HCEC 1CT (cell line): ENCODE data around the gene MACO1.
A peak's percentile ranks its signal among the peaks of the same experiment; 100 is the strongest.
"Not testable (repeated sequence)": the region's sequence is repeated elsewhere in the genome, so short reads cannot be mapped to it uniquely, and the experiment has no call there.

Experiments
- DNase-seq: peaks from one replicate; pipeline ENCODE4 v3.0.0-alpha.2; 2017

Gene MACO1

DNA sequence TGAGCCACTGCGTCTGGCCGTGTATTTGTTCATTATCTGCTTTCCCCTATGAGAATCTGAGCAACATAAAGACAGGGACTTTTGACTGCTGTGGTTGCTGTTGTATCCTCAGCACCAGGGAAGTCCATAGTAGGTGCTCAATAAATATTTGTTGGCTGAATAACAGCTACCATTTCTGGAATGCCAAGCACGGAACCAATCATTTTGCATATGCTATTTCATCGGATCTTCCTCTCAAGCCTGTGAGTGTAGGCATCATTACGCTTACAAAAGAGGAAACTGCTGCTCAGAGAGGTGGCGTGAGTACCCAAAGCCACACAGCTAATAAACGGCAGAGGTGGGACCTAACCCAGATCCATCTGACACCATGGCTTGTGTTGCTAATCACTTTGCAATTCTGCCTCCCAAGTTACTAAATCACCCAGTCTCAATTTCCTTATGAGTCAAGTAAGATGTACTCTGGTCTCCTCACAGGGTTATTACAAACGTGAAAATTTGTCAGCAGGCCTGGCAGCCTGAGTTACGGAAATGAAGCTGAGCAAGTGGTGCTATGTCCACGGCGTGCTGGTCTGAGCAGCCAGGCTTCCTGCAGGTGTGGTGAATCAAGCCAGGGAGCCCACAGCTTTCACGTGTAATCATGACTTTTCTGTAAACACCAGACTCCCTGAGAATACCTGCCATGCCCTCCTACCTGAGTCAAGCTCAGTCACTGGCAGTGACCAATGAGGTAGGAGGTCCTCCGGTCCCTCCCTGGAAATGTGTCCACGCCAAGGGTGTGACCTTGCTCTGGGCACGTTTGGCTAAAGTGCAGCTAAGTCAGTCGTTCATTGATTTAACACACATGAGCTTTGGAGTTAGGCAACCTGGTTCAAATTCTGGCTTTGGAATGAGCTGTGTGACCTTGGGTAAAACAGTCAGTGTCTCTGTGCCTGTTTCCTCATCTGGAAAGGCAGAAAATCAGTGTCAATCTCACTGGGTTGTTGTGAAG, 5.3 kb upstream of the MACO1 start:
- peak; percentile 59 for DNase-seq

DNA sequence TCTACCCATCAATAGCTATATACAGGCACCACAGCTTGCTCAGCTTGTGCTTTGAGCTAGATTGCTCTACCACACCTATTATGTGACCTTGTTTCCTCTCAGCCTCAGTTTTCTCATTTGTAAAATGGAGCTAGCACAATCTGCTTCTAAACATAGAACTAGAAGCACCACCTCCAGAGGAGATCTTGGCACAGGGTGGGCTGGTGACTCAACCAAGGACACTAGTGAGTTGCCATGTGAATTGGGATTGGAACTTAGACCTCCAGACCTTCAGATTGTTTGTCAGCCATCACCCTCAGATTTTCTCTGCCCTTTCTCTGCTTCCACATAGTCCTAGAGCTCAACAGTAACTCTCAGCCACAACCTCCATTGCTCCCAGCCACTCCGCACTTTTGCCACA, 3.0 kb upstream of the MACO1 start:
- DNase-seq = no peak

DNA sequence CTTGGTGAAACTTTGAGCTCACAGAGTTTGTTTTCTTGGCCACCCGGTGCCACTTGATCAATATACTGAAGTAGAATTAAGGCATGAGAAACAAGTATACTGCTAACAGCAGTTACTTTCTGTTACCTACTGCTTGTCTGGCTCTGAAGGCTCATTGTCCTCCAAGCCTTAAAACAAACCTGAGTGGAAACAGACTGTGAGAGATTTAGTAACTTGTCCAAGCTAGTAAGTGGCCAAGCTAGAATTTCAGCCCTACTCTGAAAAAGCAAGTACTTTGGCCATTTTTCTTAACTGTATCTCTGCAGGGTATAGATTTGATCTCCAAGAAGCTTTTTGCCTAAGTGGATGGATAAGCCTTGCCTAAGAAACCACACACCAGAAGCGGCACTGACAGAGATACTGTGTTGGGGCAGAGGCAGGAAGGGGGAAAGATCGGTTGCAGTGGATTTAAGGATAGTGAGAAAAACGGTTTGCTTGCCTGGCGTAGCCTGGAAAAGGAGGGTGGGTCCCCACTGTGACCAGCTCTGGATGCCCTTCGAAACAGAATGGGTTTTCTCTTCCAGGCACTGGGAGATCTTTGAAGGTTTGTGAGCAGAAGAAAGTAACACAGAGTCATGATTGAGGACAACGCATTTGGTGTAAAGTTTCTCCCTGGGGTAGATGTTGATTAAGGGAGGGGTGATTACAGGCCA, 2.1 kb upstream of the MACO1 start:
- no peak for DNase-seq

DNA sequence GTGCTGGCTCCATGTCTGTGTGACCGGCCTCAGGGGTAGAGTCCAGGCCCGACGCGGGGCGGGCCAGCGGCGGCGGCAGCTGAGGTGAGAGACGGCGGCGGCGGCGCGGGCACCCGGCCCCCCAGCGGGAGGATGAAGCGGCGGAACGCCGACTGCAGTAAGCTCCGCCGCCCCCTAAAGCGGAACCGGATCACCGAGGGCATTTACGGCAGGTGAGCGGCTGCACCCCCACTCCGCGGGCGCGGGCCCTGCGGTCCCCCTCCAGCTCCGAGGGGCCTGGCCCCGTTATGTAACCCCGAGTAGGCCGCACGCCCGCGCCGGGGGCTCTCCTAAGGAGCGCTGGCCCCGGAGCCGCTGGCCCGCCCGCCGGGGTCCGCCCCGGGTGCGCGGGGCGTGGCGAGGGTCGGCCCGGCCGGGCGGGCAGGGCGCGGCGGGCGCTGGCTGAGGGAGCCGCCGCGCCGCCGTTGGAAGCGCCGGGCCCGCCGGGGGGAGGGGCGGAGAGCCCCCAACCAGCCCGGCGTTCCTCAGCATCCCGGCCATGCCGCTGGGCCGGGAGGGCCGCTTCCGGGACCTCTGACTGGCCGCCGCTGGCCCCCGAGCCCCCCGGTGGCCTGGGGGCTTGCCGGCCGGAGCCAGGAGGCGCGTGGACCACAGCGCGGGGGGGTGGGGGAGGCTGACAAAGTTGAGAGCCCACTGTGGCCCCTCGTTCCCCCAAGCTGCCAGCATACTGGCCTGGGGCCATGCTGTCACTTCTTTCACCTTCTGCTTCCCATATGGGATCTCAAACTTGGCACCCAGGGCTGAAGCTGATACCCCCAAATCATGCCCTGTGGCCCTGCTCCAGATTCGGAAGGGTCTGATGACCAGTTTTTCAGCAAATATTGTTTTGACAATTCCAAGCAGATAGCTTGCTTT, 527 bp downstream of the MACO1 start:
- DNase-seq = no peak

DNA sequence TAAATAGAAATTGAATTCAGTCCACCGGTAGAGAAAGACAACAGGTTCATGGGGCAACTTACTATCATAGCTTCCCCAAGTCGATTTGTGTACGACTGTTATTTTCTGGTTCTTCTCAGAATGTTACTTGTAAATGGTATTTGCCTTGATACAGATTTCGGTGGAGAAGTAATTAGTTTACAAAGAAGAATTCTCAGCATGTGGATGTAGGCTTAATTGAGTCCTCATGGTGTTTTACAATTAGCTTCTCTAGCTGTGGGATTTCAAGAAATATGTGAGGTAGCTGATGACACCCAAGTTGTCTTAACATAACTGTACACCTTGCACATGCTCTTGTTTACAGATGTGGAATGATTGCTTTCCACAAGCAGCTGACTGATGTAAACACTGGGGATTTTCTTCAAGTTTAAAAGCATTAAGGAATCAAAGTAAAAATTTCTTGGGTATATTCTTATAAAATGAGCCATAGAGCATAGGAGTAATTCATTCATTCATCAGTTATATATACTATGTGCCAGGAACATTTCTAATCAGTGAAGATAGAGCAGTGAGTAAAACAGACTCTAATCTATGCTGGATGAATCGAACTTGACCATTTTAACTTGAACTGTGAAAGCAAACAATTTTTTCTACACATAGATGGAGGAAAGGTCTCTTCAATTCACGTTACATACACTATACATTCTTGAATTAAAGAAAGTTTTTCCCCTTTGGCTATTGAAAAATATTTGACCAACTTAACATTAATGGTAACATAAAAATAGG, 1.4 kb downstream of the MACO1 start:
- no peak for DNase-seq

DNA sequence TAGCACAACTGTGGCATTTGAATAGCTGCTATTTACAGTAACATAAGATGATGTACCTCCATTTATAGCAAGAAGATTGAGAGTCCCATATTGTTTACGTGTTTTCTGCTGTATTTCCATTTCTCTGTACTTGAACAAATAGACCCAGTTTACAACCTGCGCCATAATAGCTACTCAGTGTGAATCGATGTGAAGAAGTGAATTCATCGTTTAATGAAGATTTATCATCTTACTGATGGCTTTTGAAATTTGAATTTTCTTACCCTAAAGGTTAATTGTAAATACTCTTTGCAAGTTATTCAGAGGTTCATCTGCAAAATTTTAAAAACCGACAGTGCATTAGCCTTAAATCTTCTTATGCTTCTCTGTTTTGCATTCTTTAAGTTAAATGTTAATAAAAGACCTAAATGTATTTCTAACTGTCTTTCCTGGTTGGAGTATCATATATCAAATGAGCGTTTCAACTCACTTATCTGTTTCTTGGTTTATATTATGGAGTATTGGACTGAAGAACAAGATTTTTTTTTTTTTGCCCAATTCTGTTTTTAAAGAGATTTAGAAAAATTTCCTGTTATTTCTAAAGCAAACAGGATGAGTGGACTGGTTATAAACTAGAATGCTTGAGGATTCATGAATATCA, 2.2 kb downstream of the MACO1 start:
- DNase-seq = no peak

DNA sequence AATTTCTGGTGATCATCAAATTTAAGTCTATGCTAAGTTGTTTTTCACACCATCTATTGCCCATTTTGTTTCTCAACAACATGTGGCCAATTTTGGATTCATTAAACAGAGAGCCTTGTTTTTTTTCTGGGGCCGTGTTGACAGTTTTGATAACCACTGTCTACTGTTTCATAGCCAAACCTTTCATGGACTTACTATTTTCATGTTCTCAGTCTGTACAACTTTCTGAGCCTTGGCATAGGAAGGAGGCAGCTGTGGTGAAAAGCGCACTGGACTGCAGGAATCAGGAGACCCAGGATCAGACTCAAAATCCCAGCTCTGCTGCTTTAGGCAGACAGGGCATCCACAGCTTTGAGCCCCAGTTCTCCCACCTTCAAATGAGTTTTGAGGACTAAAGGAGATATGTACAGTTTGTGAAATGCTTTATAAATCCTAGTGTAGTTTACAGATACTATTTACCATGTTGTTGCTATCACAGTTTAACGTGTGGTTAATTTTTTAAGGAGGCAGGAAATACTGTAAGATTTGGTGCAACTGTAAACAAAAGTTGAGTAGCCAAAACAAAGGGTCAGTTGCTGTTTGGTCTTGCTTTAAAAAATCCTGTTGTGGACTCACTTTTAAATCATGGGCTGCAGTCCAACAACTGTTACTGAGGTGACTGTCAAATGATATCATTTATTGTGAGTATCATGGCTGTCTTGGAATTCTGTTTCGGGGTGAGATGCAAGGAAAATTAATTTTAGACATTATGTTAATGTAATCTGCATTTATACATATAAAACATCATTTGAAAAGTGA, 2.9 kb downstream of the MACO1 start:
- DNase-seq = no peak

DNA sequence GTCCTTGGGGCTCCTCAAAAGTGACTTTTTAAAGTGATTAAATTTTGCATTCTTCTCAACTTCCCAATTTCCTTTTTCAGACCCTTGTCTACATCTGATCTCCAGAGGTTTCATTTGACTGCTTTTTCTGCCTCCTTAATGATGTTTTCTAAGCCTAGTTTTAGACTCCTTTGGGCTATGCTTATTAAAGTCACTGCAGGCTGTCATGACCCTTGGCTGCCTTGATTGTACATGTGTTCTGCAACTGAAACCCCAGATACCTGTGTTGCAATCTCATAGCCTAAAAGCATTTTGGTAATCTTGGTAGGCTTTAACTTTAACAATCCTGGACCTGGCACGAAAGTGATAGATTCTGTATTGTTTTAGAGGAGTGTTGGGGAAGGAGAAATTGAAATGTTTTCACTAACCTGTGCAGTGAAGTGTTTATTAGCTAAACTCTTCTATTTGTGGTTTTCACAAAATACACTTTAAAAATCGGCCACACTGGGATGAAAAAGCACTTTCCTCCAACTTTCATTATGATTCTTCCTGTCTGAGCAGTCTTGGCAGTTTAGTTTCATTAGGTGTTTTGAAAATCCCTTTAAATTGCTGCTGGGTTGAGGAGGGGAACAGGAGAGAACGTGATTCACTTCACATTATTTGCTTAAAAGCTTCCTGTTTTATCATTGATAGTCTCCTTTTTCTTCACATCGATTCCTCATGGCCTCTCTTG, 4.9 kb downstream of the MACO1 start:
- peak; percentile 22 for DNase-seq

DNA sequence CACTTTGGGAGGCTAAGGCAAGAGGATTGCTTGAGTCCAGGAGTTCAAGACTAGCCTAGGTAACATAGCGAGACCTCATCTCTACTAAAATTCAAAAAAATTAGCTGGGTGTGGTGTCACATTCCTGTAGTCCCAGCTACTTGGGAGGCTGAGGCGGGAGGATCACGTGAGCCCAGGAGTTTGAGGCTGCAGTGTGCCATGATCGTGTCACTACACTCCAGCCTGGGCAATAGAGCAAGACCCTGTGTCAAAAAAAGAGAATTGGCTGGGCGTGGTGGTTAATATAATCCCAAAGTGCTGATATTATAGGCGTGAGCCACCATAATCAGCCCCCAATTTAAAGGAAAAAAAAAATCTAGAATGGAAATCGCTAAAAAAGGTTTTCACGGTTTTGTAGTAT, 7.0 kb downstream of the MACO1 start:
- DNase-seq = no peak

DNA sequence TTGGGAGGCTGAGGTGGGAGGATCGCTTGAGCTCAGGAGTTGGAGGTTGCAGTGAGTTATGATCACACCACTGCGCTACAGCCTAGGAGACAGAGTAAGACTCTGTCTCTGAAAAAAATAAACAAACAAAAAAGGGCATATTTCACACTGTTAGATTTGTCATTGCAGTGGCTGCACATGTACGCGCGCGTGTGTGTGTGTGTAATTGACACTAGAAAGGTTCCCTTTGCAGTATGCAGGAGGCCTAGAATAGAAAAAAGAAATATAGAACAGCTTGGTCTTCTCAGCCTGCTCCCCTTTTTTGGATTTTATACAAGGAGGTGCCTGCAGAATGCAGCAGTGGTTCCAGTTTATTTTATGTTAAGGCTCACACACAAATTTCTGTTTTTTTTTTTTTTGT, 8.6 kb downstream of the MACO1 start:
- no peak for DNase-seq

DNA sequence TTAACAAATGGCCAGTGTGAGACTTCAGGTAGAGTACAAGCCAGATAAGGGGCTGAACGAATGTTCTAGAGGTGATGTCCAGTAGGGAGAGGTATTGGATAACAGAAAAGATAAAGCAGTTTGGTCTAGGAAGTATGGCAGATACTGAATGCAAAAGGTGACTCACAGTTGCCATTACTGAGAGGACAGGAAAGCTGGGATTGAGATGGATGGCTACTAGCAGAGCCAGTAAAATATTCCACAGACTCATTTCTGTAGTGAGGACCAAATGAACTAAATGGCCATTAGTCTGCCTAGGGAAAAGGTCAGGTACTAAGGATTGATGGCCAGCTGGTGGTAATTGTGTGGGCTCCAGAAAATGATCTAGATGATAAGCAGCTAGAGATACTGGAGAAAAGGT, 11.5 kb downstream of the MACO1 start:
- DNase-seq = peak; percentile 17

DNA sequence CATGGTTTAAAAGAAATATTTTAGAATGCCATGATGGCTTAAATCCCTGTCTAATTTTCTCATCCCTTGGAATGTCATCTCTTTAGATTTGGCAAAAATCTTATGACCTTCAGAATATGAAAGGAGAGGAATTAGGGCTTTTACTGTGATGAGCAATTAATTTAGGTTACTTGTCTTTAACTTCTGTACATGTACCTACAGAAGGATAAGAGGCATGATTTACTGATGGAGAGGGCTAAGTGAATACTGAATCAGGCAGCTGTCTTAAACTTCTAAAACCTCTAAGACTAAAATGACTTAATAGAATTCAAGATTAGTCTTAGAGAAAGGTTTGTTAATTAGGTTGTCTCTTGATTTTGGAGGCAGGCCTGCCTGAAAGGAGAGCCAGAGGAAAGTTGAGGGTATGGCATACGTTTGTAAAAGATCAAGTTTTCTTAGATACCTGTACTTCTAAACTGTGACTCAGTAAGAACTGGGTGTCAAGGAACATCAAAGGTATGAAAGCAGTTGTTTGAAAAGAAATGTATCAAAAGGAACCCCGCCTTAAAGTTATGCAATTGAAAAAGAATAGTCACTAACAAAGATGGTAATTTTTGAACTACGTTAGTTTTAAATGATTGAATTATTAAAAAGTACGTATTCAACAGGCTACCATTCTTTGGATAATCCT, 12.5 kb downstream of the MACO1 start:
- DNase-seq = no peak

DNA sequence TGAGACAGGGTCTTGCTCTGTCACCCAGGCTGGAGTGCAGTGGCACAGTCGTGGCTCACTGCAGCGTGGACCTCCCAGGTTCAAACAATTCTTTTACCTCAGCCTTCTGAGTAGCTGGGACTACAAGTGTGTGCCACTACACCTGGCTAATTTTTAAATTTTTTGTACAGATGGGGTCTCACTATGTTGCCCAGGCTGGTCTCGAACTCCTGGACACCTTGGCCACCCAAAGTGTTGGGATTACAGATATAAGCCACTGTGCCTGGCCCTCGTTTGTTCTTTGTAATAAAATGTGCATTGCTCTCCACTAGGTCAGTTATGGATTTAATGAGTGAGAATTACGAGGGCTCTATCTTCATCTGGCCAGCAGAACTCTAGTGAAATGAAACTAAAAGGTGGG, 13.9 kb downstream of the MACO1 start:
- not testable (repeated sequence) for DNase-seq

DNA sequence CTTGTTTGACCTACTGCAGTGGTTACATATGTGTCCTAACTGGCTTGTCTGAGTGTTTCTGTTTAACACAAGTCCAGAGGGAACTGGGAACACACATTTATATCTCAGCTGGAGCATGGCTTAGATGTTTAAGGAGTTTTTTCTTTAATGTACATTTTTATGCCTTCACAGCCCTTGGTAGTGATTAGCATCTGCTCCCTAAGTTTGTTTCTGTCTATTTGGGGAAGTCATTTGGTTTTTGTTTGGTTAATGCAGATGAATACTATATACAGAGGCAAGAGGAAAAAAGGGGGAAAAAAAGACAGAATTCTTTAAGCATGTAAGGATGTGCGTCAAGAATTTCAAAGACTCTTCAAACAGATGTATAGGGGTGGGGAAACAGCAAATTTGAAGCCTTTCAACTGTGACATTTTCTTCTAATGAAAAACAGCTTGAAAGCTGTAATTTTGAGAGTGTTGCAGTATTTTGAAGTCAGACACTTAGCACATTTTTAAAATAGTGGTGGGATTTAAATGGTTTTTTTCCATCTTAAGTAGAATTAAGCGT, 15.4 kb downstream of the MACO1 start:
- DNase-seq = no peak

DNA sequence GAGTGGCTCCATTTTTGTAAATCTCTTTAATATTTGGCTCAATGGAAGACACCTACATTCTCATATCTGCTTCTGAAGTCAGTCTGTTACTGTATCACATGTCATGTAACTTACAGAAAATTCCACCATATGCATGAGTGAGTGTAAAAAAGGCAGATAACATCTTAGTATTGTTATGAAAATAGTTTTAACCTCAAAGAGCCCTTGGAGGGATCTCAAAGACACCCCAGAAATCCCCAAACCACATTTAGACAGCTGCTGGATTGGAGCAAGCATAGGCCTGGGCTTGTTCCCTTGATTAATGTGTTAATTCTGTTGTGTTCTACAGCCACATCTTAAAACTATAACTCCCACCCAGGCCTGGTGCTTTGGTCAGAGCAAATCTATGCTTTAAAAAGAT, 16.9 kb downstream of the MACO1 start:
- no peak for DNase-seq

DNA sequence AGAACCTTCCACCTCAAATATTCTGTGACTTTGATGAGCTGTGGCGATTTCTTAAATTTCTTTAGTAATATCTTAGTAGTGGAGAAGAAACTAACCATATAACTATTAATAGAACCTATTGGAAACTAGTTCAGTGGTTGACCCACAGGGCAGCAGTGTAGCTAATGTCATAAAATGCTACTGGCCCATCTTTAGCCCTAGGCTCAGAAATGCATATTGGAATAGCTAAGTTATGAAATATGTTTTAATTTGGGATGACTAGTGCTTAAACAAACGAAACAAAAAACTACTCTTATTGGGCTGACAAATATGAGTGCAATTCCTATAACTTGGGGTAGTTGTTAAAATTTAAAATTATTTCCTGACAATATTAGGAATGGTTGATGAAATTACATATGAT, 20.2 kb downstream of the MACO1 start:
- no peak for DNase-seq

DNA sequence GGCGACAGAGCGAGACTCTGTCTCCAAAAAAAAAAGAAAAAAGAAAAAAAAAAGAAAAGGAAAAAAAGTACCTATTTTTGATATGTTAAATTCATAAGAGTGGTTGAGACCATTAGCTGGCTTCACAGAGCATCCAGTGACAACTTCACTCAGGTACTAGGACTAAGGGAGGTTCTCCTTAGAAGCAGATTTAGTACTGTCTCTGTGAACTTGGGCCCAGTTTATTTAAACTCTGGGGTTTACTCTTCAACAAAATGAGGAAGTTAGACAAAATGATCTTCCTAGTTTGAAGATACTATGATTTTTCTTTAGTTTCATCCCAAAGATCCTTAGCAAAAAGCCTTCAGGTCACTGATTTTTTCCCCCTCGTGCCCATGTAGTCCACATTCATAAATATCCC, 21.2 kb downstream of the MACO1 start:
- no peak for DNase-seq

DNA sequence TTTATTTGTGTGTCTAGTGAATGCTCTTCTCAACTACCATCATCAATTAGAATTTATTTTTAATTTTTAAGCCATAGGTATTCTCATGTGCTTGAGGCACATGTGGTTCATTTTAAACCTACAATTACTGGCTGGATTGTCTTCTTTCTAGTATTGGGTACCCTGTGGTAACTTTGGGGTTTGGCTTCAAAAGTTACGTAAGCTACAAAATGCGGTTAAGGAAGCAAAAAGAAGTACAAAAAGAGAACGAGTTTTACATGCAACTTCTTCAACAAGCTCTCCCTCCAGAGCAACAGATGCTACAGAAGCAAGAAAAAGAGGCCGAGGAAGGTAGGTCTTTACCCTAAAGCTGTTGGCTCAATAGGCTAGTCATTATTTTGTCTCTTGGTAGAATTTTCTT, 25.8 kb downstream of the MACO1 start:
- DNase-seq = no peak

DNA sequence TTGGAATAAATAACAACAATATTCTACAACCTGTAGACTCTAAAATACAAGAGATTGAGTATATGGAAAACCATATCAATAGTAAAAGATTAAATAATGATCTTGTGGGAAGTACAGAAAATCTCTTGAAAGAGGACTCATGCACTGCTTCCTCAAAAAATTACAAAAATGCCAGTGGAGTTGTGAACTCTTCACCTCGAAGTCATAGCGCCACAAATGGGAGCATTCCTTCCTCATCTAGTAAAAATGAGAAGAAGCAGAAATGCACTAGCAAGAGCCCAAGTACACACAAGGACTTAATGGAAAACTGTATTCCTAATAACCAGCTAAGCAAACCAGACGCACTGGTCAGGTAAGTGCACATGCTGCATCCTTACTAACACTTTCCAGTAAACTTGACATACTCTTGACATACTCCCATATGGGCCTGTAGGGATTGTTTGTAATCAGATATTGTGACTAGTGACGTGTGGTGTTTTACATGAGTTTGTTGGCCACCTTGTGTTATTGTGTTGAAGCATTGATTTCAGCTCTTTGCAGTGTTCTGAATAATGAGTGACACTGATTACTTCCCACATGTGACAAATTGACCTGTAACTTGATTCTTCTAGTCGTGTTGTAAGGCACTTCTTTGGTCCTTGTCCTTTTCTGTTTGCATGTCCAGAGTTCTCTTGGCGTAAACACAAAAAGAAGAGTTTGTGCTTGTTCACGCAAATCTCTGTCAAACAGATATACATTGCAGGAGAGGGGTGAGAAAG, 28.0 kb downstream of the MACO1 start:
- DNase-seq = no peak
